ENCODE results near the gene ABHD11. TPM values are rescaled to one million over a fixed set of nuclear protein-coding genes. Genes with fewer than 3 reads are reported as not detected.

Gene ABHD11
- total and polyA plus RNA-seq, 2 experiments from 2014 or later = 18.7 to 24.6 TPM

DNA sequence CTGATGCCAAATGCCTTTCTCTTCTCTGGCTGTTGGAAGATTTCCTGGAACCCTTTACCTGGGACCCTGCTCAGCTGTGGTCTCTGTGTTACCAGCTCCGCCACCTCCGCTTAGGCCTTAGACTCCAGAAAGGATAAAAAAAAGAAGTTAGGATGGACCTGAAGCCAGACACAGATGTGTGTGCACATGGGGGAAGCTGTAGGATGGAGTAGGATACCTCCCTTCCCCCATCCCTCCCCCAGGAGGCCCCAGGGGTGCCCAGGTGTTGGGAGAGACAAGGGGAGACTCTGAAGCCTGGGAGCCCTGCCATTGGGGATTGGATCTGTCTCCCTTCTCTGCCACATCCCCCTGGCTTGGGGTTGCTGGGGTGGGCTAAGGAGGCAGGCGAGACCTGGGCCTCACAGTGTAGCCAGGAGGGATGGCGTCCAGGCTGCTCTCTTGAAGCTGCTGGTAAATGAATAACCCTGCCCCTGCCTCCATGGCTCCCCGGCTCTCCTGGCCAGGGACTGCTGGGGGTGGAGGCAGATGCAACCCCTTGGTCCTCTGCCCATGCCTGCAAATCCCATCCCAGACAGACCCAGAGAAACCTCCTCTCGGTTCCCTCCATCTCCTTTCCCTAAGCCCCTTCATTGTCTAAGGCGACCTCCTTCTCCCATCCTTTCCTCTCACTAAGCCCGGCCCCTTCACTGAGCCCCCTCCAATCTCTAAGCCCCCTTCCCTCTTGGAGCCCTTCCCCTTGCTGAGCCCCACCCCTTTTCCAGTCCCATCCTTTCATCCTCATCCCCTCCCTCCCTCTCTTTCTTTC lies 23.5 kb upstream of the ABHD11 start:
- Histone ChIP-seq H2AFZ (0 out of 2 replicates have a peak overlapping the region, but pooled peaks have one; percentile 14), H3K9me2 (ENCODE audit: insufficient read depth) (no peaks in the 10 kb centered on the region), H4K20me1 (replicated peaks; ENCODE audit: insufficient read depth) (no peaks in the 10 kb centered on the region), H3K4me2 (peak overlapping the region; percentile 43; the same call in 1 of the 2 replicates), H3K36me3 (ENCODE audit: insufficient read depth) (no peaks in the 10 kb centered on the region), H3F3A (replicated peaks; ENCODE audit: low read depth) (no peaks in the 10 kb centered on the region), H3K27me3 (ENCODE audit: insufficient read depth) (no peaks in the 10 kb centered on the region), H3K79me2 (replicated peaks; ENCODE audit: insufficient read depth) (no peaks in the 10 kb centered on the region), H3K4me3 (no peak overlapping the region), H3K27ac (ENCODE audit: low read depth) (0 out of 2 replicates have a peak overlapping the region, but pooled peaks have one; percentile 45), H3K4me1 (ENCODE audit: insufficient read depth) (peaks cover 9% of the 10 kb centered on the region)
- Mint-ChIP-seq H3K4me1 (peaks cover 11% of the 10 kb centered on the region), H3K4me3 (no peak overlapping the region), H3K36me3 (ENCODE audit: low read depth) (no peaks in the 10 kb centered on the region), H3K9me3 (no peaks in the 10 kb centered on the region), H3K27me3 (ENCODE audit: insufficient read depth, low read depth, poor library complexity) (peaks cover 5% of the 10 kb centered on the region), H3K27ac (no peak overlapping the region)
- TF ChIP-seq, protein P1, sequence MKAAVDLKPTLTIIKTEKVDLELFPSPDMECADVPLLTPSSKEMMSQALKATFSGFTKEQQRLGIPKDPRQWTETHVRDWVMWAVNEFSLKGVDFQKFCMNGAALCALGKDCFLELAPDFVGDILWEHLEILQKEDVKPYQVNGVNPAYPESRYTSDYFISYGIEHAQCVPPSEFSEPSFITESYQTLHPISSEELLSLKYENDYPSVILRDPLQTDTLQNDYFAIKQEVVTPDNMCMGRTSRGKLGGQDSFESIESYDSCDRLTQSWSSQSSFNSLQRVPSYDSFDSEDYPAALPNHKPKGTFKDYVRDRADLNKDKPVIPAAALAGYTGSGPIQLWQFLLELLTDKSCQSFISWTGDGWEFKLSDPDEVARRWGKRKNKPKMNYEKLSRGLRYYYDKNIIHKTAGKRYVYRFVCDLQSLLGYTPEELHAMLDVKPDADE (IDR thresholded peaks at IDR 0.05) = no peak
- peak; percentile 15; the same call in 1 of the 2 replicates for TF ChIP-seq POLR2AphosphoS5 (IDR thresholded peaks at IDR 0.05; ENCODE audit: low read depth)
- DNase-seq (ENCODE audit: low spot score) (peak; percentile 78), ATAC-seq (peak; percentile 94)

- no peak for DNase-seq (ENCODE audit: low spot score)
- Mint-ChIP-seq H3K27me3 (ENCODE audit: insufficient read depth, low read depth, poor library complexity) (peaks cover 5% of the 10 kb centered on the region), H3K4me1 (peaks cover 11% of the 10 kb centered on the region), H3K36me3 (ENCODE audit: low read depth) (no peaks in the 10 kb centered on the region), H3K4me3 (no peak overlapping the region), H3K27ac (no peak overlapping the region), H3K9me3 (no peaks in the 10 kb centered on the region)
- H3K9me2 ChIP-seq (ENCODE audit: insufficient read depth) = 0 out of 2 replicates have a peak, but pooled peaks cover 3% of the 10 kb centered on the region
- H3F3A ChIP-seq (replicated peaks; ENCODE audit: low read depth) = no peaks in the 10 kb centered on the region
- H3K36me3 ChIP-seq (ENCODE audit: insufficient read depth) = no peaks in the 10 kb centered on the region
- H2AFZ ChIP-seq = no peak overlapping the region
- no peaks in the 10 kb centered on the region for H4K20me1 ChIP-seq (replicated peaks; ENCODE audit: insufficient read depth)
- no peak overlapping the region for H3K4me2 ChIP-seq
- H3K27ac ChIP-seq (ENCODE audit: low read depth) = no peak overlapping the region
- H3K4me1 ChIP-seq (ENCODE audit: insufficient read depth) = peaks cover 9% of the 10 kb centered on the region
- H3K27me3 ChIP-seq (ENCODE audit: insufficient read depth) = no peaks in the 10 kb centered on the region
- no peak; the same call in 2 of the 3 replicates for ATAC-seq
- H3K4me3 ChIP-seq = no peak overlapping the region
- no peaks in the 10 kb centered on the region for H3K79me2 ChIP-seq (replicated peaks; ENCODE audit: insufficient read depth)
- TF ChIP-seq CREB1 (CRISPR knock-in tag; IDR thresholded peaks at IDR 0.05; ENCODE audit: low read depth) (no peak), NANOG (IDR thresholded peaks at IDR 0.05; ENCODE audit: borderline replicate concordance) (no peak), EZH2 (IDR thresholded peaks at IDR 0.05; ENCODE audit: low read depth, unreplicated experiment) (no peak), ZNF331 (CRISPR knock-in tag; IDR thresholded peaks at IDR 0.05; ENCODE audit: low read depth) (no peak), STAT1 (IDR thresholded peaks at IDR 0.05; ENCODE audit: unreplicated experiment) (no peak), EZH2phosphoT487 (IDR thresholded peaks at IDR 0.05; ENCODE audit: unreplicated experiment) (no peak)
- TF ChIP-seq, protein P2, sequence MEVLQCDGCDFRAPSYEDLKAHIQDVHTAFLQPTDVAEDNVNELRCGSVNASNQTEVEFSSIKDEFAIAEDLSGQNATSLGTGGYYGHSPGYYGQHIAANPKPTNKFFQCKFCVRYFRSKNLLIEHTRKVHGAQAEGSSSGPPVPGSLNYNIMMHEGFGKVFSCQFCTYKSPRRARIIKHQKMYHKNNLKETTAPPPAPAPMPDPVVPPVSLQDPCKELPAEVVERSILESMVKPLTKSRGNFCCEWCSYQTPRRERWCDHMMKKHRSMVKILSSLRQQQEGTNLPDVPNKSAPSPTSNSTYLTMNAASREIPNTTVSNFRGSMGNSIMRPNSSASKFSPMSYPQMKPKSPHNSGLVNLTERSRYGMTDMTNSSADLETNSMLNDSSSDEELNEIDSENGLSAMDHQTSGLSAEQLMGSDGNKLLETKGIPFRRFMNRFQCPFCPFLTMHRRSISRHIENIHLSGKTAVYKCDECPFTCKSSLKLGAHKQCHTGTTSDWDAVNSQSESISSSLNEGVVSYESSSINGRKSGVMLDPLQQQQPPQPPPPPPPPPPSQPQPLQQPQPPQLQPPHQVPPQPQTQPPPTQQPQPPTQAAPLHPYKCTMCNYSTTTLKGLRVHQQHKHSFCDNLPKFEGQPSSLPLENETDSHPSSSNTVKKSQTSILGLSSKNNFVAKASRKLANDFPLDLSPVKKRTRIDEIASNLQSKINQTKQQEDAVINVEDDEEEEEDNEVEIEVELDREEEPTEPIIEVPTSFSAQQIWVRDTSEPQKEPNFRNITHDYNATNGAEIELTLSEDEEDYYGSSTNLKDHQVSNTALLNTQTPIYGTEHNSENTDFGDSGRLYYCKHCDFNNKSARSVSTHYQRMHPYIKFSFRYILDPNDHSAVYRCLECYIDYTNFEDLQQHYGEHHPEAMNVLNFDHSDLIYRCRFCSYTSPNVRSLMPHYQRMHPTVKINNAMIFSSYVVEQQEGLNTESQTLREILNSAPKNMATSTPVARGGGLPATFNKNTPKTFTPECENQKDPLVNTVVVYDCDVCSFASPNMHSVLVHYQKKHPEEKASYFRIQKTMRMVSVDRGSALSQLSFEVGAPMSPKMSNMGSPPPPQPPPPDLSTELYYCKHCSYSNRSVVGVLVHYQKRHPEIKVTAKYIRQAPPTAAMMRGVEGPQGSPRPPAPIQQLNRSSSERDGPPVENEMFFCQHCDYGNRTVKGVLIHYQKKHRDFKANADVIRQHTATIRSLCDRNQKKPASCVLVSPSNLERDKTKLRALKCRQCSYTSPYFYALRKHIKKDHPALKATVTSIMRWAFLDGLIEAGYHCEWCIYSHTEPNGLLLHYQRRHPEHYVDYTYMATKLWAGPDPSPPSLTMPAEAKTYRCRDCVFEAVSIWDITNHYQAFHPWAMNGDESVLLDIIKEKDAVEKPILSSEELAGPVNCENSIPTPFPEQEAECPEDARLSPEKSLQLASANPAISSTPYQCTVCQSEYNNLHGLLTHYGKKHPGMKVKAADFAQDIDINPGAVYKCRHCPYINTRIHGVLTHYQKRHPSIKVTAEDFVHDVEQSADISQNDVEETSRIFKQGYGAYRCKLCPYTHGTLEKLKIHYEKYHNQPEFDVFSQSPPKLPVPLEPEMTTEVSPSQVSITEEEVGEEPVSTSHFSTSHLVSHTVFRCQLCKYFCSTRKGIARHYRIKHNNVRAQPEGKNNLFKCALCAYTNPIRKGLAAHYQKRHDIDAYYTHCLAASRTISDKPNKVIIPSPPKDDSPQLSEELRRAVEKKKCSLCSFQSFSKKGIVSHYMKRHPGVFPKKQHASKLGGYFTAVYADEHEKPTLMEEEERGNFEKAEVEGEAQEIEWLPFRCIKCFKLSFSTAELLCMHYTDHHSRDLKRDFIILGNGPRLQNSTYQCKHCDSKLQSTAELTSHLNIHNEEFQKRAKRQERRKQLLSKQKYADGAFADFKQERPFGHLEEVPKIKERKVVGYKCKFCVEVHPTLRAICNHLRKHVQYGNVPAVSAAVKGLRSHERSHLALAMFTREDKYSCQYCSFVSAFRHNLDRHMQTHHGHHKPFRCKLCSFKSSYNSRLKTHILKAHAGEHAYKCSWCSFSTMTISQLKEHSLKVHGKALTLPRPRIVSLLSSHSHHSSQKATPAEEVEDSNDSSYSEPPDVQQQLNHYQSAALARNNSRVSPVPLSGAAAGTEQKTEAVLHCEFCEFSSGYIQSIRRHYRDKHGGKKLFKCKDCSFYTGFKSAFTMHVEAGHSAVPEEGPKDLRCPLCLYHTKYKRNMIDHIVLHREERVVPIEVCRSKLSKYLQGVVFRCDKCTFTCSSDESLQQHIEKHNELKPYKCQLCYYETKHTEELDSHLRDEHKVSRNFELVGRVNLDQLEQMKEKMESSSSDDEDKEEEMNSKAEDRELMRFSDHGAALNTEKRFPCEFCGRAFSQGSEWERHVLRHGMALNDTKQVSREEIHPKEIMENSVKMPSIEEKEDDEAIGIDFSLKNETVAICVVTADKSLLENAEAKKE (CRISPR knock-in tag; IDR thresholded peaks at IDR 0.05) = no peak
- TF ChIP-seq, protein P1 (IDR thresholded peaks at IDR 0.05) = no peak
Observed at GRCh38 chr7:73758581-73759138, 20.1 kb upstream of the ABHD11 start.

All from GM23338 (cell line).